ENCODE results near the gene SYPL2.

DNA sequence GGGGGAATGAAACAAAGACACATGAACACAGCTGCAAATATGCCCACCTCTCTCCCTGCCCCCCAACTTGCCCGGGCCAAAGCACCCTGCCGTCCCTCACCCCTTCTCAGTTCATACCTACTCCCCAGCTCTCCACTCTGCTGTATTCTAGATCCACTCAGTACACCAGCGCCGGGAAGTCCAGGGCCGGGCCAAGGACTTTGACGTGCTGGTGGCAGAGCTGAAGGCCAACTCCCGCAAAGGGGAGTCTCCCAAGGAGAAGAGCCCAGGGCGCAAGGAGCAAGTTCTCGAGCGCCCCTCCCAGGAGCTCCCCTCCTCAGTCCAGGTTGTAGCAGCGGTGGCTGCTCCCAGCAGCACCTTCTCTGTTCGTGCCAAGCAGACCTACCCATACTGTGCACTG, 22.4 kb downstream of the SYPL2 start:
- TF ChIP-seq, protein P1, sequence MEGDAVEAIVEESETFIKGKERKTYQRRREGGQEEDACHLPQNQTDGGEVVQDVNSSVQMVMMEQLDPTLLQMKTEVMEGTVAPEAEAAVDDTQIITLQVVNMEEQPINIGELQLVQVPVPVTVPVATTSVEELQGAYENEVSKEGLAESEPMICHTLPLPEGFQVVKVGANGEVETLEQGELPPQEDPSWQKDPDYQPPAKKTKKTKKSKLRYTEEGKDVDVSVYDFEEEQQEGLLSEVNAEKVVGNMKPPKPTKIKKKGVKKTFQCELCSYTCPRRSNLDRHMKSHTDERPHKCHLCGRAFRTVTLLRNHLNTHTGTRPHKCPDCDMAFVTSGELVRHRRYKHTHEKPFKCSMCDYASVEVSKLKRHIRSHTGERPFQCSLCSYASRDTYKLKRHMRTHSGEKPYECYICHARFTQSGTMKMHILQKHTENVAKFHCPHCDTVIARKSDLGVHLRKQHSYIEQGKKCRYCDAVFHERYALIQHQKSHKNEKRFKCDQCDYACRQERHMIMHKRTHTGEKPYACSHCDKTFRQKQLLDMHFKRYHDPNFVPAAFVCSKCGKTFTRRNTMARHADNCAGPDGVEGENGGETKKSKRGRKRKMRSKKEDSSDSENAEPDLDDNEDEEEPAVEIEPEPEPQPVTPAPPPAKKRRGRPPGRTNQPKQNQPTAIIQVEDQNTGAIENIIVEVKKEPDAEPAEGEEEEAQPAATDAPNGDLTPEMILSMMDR (IDR thresholded peaks at IDR 0.05; ENCODE audit: low read length): no peak
- no peak for TF ChIP-seq EZH2 (IDR thresholded peaks at IDR 0.05; ENCODE audit: borderline replicate concordance, low read length)
